BE2C (cell line): ENCODE measurements around the gene PRKACB.
"Not testable (repeated sequence)": the region's sequence is repeated elsewhere in the genome, so short reads cannot be mapped to it uniquely, and the experiment has no call there.

Experiments used
- DNase-seq: peaks from one replicate; pipeline ENCODE4 v3.0.0-alpha.2; 2020
- H3K27me3 ChIP-seq: fragments of 250-450 bp; sonication (Bioruptor Pico); 2 replicates; pipeline ENCODE4 v1.5.1; 2020; ENCODE audit warnings: mild to moderate bottlenecking
- H3K36me3 ChIP-seq: fragments of 250-450 bp; sonication (Bioruptor Pico); 2 replicates; pipeline ENCODE4 v1.5.1; 2020; ENCODE audit warnings: mild to moderate bottlenecking
- H3K4me1 ChIP-seq: fragments of 250-450 bp; sonication (Bioruptor Pico); 2 replicates; pipeline ENCODE4 v1.5.1; 2020
- H3K4me3 ChIP-seq: 2 replicates; pipeline ENCODE4 v1.5.1; 2011; ENCODE audit warnings: low read depth, low read length
- H3K9me3 ChIP-seq: fragments of 250-450 bp; sonication (Bioruptor Pico); 2 replicates; pipeline ENCODE4 v1.5.1; 2020
- CTCF ChIP-seq: IDR thresholded peaks from 2 replicates; pipeline ENCODE4 v1.5.1; 2012; ENCODE audit warnings: mild to moderate bottlenecking, low read depth, low read length

PRKACB gene

GRCh38 chr1:84217239-84217638, 73.2 kb downstream of the PRKACB start:
- Histone ChIP-seq H3K4me1 (no peaks in the 10 kb centered on the region), H3K36me3 (no peaks in the 10 kb centered on the region), H3K4me3 (no peak overlapping the region), H3K27me3 (no peaks in the 10 kb centered on the region), H3K9me3 (no peaks in the 10 kb centered on the region)
- TF ChIP-seq CTCF: no peak
- DNase-seq: no peak

GRCh38 chr1:84223751-84224432, 79.8 kb downstream of the PRKACB start:
- Histone ChIP-seq H3K9me3 (no peaks in the 10 kb centered on the region), H3K4me3 (no peak overlapping the region), H3K4me1 (no peaks in the 10 kb centered on the region), H3K27me3 (no peaks in the 10 kb centered on the region), H3K36me3 (no peaks in the 10 kb centered on the region)
- no peak for DNase-seq
- TF ChIP-seq CTCF: no peak

- Histone ChIP-seq H3K36me3 (no peaks in the 10 kb centered on the region), H3K4me3 (no peak overlapping the region), H3K27me3 (no peaks in the 10 kb centered on the region), H3K9me3 (no peaks in the 10 kb centered on the region), H3K4me1 (no peaks in the 10 kb centered on the region)
- no peak for TF ChIP-seq CTCF
- DNase-seq: no peak
Observed at GRCh38 chr1:84224905-84225304, 80.8 kb downstream of the PRKACB start.

- no peak for DNase-seq
- no peak overlapping the region for H3K4me3 ChIP-seq
- no peaks in the 10 kb centered on the region for H3K27me3 ChIP-seq
- H3K9me3 ChIP-seq: no peaks in the 10 kb centered on the region
- no peak for TF ChIP-seq CTCF
- no peaks in the 10 kb centered on the region for H3K4me1 ChIP-seq
- no peaks in the 10 kb centered on the region for H3K36me3 ChIP-seq
Observed at GRCh38 chr1:84225646-84226045, 81.6 kb downstream of the PRKACB start.

- H3K27me3 ChIP-seq, H3K4me1 ChIP-seq, H3K36me3 ChIP-seq, DNase-seq, H3K4me3 ChIP-seq, H3K9me3 ChIP-seq: not testable (repeated sequence)
Observed at GRCh38 chr1:84232676-84233075, 88.6 kb downstream of the PRKACB start.

GRCh38 chr1:84236256-84236655, 92.2 kb downstream of the PRKACB start:
- no peaks in the 10 kb centered on the region for H3K36me3 ChIP-seq
- H3K9me3 ChIP-seq: no peaks in the 10 kb centered on the region
- H3K27me3 ChIP-seq: no peaks in the 10 kb centered on the region
- no peak for DNase-seq
- TF ChIP-seq CTCF: no peak
- no peaks in the 10 kb centered on the region for H3K4me1 ChIP-seq
- H3K4me3 ChIP-seq: no peak overlapping the region
